ENCODE measurements around the gene GSS.

The GSS gene

GRCh38 chr20:34978092-34978744, 22.6 kb upstream of the GSS start:
- DNase-seq (ENCODE audit: low read depth), result no peak

- no peak for DNase-seq (ENCODE audit: low read depth)
Observed at GRCh38 chr20:34977365-34978091, 21.9 kb upstream of the GSS start.

DNA sequence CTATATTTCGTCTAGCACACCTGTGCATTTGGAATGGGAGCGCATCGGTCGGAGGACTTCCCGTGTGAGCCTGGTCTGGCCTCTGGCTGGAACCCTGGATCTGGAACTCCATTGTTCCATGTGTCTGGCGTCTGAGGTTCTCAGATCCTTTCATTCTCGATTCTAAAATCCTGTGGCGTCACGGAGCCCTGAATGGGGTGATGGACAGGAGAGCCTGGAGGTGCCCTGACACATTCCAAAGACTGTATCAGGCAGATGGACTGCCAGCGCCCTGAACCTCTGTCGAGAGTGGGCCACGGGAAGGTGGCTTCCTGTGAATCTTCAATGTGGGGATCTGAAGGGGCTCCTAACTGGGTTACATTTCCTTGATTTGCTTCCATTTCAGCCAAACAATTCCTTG, 20.7 kb upstream of the GSS start:
- no peak for DNase-seq (ENCODE audit: low read depth)

DNA sequence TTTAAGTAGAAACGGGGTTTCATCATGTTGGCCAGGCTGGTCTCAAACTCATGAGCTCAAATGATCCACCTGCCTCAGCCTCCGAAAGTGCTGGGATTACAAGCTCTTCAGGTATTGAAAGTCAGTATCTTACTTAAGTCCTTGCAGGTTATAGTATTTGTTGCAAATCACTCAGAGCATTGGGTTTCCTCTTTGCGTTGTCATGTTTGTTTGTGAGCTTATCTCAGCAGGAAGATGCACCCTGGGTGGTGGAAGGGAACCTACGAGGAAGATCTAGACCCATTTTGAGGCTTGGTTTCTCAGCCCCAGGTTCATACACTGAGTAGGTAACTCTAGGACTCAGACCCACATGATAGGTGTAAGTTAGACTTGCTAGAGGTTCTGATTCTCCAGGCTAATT, 18.6 kb upstream of the GSS start:
- DNase-seq (ENCODE audit: low read depth), result no peak

DNA sequence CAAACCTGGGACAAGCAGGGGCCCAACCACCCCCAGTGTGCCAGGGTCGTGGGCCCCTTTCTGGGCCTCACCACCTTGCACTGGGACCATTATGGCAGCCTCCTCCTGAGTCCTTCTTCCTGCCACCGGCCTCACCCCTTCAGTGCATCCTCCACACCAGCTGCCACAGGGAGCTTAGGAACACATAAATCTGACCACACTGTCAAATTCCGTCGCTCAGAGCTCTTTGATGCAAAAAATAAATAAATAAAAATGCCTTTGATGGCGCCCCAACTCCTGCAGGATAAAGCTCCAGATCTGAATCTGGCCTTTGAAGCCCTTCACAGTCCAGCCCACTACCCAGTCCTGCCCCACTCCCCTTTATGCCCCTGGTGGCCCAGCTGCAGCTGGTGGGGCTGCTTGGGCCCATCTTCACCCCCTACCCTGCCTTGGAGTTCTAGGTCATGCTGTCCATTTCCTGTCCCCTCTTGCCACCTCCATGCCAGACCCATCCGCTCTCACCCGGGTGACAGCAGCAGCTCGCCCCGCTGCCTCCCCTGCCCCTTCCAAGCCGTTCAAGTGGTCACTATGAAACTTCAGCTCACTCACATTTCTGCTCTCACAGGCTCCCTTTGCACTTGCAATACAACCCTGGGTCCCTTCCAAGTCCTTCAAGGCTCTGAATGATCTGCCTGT, 16.1 kb upstream of the GSS start:
- no peak for DNase-seq (ENCODE audit: low read depth)

- no peak for DNase-seq (ENCODE audit: low read depth)
Observed at GRCh38 chr20:34970846-34971560, 15.4 kb upstream of the GSS start.

GRCh38 chr20:34970193-34970840, 14.7 kb upstream of the GSS start:
- no peak for DNase-seq (ENCODE audit: low read depth)

DNA sequence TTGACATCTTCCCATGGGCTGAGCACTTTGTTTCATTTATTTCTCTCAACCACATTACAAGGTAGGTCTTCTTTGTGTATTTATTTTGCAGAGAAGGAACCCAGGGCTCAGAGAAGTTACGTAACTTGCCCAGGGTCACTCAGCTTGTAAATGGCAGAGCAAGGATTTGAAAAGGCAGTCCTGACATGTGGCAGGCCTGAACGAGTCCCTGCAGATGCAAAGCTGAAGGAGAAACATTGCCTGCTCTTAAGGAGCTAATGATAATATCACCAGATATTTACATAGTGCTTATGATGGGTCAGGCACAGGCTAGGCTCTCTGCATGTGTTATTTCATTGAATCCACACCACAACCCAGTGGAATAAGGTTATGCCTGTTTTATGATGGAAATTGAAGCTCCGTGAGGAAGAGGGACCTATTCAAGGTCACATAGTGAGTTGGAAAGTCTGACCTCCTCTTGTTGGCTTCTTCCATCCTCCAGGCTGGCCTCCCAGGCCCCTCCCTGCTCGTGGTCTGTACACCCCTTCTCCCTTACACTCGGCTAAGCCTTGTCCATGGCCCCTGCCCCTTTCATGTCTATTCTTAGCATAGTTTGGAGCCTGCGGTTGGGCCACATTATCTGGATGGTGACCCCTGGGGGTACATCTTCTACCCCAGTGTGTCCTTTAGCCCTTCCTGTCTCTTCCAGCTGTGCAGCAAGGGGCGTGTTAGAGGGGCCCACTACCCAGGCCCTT, 12.6 kb upstream of the GSS start:
- DNase-seq (ENCODE audit: low read depth), result no peak

DNA sequence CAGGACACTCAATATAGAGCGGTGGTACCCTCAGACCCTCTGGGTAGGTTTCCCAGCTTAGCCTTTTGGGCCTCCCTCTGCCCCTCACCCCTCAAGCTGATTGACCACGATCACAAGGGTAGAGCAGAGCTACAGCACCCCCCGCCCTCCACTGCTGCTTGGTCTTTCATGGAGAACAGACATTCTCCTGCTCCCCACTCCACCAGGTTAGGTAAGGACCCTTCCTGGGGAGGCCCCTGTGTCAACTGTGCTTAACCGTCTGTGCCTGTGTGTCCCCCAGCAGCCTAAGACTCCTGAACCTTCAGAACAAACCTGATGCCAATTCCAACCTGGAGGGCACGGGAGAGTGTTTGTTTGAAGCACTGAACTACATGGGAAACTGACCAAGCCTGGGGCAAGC, 11.8 kb upstream of the GSS start:
- DNase-seq (ENCODE audit: low read depth), result no peak

DNA sequence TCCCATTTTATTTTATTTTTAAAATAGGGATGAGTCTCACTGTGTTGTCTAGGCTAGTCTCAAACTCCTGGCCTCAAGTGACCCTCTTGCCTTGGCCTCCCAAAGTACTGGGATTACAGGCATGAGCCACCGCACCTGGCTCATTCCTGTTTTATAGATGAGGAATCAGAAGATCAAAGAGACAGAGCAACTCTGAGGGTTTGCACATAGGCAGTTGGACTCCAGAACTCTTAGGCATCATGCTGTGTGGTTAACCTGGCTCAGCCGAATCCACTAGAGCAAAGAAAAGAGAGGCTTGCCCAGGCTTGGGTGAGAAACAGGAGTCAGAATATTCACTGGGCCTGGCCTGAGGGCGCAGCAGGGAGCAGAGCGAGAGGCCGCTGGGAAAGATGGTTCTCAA, 9.4 kb upstream of the GSS start:
- no peak for DNase-seq (ENCODE audit: low read depth)

DNA sequence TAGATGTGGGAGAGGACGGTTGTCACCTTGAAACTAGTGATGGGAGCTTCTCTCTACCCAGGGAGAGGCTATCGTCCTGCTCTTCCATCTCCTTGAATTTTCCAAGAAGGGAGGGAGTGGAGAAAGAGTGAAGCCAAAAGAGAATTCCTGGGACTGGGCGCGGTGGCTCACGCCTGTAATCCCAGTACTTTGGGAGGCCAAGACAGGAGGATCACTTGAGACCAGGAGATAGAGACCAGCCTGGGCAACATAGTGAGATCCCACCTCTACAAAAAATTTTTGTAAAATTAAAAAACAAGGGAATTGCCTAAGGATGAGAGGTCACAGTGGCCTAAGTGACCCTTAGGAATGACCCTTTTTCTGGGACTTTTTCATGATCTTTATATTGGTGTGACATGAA, 8.9 kb upstream of the GSS start:
- no peak for DNase-seq (ENCODE audit: low read depth)

DNA sequence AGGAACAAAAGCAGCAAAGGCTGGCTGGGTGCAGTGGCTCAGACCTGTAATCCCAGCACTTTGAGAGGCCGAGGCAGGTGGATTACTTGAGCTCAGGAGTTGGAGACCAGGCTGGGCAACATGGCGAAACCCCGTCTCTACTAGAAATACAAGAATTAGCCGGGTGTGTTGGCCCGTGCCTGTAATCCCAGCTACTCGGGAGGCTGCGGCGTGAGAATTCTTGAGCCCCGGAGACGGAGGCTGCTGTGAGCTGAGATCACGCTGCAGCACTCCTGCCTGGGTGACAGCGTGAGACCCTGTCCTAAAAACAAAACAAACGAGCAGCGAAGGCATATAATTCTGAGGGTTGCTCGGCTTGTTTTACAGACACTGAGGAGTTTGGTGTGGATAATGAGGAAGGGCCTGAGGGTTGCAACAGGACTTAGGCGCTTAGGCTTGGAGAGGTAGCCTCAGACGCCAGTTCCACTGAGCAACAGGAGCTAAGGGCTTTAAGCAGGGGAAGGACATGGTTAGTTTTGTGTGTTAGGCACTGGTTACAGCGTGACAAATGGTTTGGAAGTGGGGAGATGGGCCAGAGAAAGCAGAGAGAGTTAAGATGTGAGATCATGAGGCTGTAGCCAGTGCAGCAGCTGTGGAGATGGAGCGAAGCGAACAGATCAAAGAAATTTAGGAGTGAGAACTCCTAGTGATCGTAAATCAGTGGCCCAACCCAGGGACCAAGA, 1.3 kb upstream of the GSS start:
- no peak for DNase-seq (ENCODE audit: low read depth)

GRCh38 chr20:34956041-34956458, 444 bp upstream of the GSS start:
- no peak for DNase-seq (ENCODE audit: low read depth)

GRCh38 chr20:34954904-34955230, 739 bp downstream of the GSS start:
- DNase-seq (ENCODE audit: low read depth), result no peak

DNA sequence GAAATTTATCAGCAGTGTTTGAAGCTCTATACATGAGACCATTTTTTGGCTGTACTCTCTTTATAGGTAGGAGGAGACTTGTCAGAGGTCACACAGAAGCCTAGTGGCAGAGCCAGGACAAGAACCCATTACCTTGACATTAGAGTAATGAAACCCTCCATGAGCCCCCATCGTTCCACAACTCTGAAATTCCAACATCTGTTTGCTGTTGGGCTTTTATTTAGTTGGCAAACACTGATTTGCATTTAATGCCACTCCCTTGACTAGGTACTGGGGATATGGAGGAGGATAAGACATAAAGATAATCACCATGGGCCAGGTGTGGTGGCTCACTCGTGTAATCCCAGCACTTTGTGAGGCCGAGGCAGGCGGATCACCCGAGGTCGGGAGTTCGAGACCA, 1.6 kb downstream of the GSS start:
- DNase-seq (ENCODE audit: low read depth), result no peak

DNA sequence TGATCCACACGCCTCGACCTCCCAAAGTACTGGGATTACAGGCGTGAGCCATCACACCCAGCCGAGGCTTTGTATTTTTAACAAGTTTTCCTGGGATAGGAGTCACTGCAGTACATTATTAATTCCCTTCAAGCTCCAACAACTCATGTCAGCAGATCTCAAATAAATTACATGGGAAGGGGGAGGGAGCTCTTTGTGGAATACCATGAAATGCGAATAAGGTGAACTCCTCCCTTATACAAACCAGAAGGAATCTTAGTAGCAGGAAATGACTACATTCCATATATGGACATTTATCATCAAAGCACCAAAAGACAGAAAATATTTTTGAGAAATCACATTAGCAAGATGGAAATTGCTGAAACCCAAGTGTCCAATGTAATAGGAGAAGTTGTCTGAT, 2.9 kb downstream of the GSS start:
- no peak for DNase-seq (ENCODE audit: low read depth)

DNA sequence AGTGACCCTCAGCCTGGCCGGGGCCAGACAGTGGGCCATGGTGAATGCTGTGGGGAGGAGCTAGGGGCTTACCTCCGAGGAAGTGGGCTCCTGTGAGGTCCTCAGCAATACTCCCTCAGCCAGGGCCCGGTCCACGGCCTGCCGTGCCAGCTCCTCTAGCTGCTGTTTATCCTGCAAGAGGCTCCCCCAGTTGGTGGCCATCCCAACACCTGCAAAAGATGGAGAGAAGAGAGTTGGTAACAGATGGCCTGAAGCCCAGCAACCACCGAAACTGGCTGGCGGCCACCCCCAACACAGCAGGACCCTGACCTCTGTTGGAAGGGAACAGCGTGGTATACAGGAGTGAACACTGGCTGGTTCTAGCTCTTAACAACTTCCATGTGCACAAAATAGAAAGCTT, 4.0 kb downstream of the GSS start:
- no peak for DNase-seq (ENCODE audit: low read depth)

DNA sequence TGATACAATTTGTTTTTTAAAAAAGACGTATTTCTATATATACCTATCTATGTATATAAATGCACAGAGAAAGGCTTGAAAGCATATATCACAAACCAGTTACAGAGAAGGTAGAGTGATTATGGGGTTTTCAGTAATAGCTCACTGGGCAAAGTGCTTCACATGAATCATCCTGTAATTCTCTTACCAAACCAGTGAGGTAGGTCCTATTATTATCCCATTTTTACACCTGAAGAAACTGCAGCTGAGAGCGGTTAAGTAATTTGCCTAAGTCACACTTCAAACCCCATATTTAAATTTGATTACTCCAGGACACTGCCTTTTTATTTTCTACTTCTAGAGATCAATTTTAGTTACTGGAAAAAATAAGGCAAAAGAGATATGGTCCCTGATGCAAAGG, 4.4 kb downstream of the GSS start:
- DNase-seq (ENCODE audit: low read depth), result no peak

DNA sequence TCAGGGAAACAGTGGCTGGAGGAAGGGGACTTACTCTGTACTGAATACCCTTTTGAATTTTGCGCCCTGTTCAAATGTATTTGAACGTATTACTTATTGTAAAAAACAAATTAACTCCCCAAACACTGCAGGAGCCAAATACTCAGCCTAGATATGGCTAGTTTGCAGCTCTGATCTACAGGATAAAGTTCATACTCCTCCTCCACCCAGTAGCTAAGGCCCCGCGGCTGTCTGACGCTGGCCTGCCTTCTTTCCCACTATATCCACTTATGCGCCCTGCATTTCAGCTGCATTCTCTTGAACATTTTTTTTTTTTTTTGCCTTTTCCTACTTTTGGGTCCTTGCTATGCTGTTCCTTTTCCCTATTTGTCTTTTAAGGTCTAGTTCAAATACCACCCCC, 6.5 kb downstream of the GSS start:
- no peak for DNase-seq (ENCODE audit: low read depth)

- no peak for DNase-seq (ENCODE audit: low read depth)
Observed at GRCh38 chr20:34948030-34948429, 7.6 kb downstream of the GSS start.

DNA sequence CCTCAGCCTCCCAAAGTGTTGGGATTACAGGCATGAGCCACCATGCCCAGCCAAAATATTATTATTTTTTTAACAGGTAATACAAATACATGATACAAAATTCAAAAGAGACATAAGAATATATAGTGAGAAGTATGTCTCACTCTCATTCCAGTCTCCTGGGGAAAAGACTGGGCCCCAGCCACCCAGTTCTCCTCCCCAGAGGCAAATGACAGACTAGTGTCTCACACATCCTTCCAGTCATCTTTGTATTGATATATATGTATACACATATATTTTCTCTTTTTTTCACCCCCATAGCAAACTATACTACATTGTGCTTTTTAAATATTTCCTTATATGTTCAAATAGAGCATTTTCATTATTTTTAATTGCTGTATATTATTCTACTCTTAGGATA, 8.3 kb downstream of the GSS start:
- no peak for DNase-seq (ENCODE audit: low read depth)

Measured in stimulated activated CD8-positive, alpha-beta memory T cell treated with anti-CD3 and anti-CD28 coated beads, Interleukin-7, amount 100 ng/mL, for 24 hours (primary cell).